ENCODE data around the gene TAX1BP1.

GRCh38 chr7:27774717-27775328 is 34.9 kb downstream of the TAX1BP1 start:
- TF ChIP-seq CTCF (IDR thresholded peaks at IDR 0.05; ENCODE audit: borderline replicate concordance, extremely low read depth, low read length, poor library complexity, severe bottlenecking), result no peak
- TF ChIP-seq EZH2 (IDR thresholded peaks at IDR 0.05; ENCODE audit: borderline replicate concordance, low read depth, low read length, severe bottlenecking), result no peak

All from DND-41 (cell line).